MM.1S (cell line): ENCODE measurements around the gene CXCL11.

Experiments
- EZH2 ChIP-seq: fragments of 300-600 bp; sonication (generic); optimal IDR thresholded peaks from 2 replicates; pipeline ENCODE3; 2017; ENCODE audit warnings: low read depth, mild to moderate bottlenecking, antibody characterized with exemption, low read length, mixed read lengths
- EZH2phosphoT487 ChIP-seq: fragments of 300-600 bp; sonication (generic); IDR thresholded peaks from 2 replicates; pipeline ENCODE4 v1.6.1; 2018; ENCODE audit warnings: antibody characterized with exemption, low read length
- TF ChIP-seq, protein P1 (sequence below): fragments of 300-600 bp; sonication (generic); IDR thresholded peaks from 2 replicates; pipeline ENCODE4 v1.5.1; 2016; ENCODE audit warnings: antibody characterized with exemption, low read length, mixed read lengths

DNA sequence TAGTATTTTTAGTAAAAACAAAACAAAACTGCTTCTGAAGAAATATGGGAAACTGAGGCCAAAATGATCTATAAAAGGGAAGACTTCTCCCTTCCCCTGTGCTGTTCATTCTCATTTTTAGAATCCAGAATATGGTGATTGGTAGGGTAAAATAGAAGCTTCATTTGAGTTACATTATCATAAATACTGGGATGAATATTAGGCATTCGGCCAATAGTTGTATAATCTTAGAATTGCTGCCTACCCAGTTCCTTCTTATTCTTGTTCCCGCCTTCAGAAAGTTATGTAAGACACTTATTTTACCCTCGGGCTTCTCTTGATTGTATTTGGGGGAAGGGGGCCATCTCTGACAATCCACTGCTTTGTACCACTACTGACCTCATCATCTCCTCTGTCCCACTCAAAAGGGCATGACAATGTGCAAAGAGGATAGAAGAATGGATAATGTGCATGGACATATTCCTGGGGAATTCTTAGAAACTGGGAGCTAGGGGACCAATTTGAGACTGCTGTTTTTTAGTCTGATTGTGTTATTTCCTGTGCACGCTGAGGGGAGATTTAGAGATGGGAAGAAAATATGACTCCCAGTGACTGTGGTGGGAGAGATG lies 39.2 kb upstream of the CXCL11 start:
- TF ChIP-seq, protein P1, sequence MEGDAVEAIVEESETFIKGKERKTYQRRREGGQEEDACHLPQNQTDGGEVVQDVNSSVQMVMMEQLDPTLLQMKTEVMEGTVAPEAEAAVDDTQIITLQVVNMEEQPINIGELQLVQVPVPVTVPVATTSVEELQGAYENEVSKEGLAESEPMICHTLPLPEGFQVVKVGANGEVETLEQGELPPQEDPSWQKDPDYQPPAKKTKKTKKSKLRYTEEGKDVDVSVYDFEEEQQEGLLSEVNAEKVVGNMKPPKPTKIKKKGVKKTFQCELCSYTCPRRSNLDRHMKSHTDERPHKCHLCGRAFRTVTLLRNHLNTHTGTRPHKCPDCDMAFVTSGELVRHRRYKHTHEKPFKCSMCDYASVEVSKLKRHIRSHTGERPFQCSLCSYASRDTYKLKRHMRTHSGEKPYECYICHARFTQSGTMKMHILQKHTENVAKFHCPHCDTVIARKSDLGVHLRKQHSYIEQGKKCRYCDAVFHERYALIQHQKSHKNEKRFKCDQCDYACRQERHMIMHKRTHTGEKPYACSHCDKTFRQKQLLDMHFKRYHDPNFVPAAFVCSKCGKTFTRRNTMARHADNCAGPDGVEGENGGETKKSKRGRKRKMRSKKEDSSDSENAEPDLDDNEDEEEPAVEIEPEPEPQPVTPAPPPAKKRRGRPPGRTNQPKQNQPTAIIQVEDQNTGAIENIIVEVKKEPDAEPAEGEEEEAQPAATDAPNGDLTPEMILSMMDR: no peak
- TF ChIP-seq EZH2phosphoT487 (no peak), EZH2 (no peak)
